Medulla oblongata (tissue), 1 donor: Measurements from ENCODE around the gene GABRP.
"Not testable (repeated sequence)": the region's sequence is repeated elsewhere in the genome, so short reads cannot be mapped to it uniquely, and the experiment has no call there.

Source experiments
- DNase-seq: peaks from one replicate; pipeline ENCODE4 v3.0.0-alpha.2; 2015; ENCODE audit errors: extremely low spot score

The GABRP gene

DNA sequence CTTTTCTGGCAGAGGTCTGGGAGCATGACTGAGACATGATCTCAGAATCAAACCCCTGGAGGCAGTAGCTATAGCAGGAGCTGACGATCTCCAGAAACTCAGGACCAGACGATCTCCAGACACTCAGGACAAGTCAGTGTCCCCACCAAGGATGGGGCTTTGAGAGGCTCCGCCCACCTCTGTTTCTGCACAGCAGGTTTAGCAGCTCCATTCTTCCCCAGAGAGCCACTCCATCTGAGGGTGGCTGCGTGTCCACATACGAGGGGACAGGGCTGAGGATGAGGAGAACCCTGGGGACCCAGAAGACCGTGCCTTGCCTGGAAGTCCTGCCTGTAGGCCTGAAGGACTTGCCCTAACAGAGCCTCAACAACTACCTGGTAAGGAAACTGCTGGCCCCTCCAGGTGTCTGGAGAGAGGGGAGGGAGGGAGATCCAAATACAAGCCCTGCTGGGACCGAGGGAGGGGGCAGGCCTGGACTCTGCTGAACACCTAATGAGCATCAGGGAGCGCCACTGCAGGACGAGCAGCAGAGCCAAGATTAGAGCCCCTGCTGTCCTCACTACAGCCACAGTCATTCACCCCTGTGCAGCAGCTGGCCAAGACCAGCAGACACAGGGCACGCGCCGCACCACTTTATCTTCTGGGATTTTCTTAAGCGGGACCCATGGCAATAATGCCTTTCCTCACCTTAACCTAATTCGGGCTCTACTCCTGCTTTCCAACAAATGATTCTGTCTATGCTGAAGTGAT is at the start of gene GABRP:
GABRP (plus strand) TSS at position 228 of the 750 bp plus-strand sequence. CDS start 4,891 bp downstream, outside the sequence.
- no peak for DNase-seq

DNA sequence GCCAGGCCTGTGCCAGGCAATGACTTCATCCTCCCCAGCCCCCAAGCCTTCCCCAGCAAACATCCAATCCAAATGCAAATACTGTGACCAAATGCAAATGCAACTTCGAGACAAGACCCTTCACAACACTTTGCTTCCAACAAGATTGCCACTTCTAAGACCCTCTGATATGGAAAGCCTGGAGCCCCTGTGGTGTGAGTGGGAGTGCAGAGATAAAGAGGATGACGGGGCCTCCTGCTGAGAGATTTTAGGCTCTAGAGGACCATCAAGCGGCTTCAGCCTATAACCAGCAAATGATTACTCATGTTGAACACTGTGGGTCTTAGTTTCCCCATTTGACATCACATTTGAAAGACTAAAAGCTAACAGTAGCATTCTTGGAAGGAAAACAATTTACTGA is 46.6 kb upstream of the GABRP start:
- no peak for DNase-seq

DNA sequence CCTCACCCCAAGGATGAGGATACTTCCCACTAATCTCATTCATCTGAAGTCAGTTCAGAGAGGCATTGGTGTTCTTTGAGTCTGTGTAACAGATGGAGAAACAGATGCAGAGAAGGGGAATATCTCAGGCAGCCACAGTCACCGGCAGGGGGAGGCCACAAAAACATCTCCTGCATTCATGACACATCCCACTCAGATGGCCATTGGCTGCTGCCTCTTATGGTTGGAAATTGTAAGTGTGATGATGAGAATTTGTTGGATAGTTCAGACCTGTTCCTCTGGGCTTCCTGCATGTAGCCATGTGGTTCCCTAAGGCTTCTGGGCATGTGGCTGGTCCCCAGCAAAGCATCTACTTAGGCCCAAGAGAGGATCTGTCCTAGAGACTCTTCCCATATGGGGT is 45.9 kb upstream of the GABRP start:
- no peak for DNase-seq

GRCh38 chr5:170738840-170739239 is 44.7 kb upstream of the GABRP start:
- DNase-seq: no peak

- DNase-seq: no peak
These were observed 44.1 kb upstream of the GABRP start for GRCh38 chr5:170739446-170739845.

- DNase-seq: no peak
These were observed 42.8 kb upstream of the GABRP start for GRCh38 chr5:170740551-170741205.

- no peak for DNase-seq
These were observed 41.7 kb upstream of the GABRP start for GRCh38 chr5:170741801-170742200.

DNA sequence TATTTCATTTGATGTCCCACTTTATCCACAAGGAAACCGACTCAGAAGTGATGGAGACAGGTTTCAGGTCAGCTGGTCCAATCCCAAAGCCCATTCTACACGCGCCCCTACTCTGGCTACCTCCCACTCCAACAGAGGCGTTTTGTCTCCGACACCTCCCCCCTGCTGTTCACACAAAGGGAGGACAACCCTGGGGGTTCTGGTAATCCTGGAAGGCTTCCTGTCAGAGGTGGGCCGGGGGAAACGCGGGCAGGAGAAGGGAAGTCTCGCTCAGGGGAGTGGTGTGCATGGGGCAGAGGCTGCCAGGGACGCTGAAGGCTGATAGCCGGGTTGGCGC is 39.7 kb upstream of the GABRP start:
- DNase-seq: no peak

DNA sequence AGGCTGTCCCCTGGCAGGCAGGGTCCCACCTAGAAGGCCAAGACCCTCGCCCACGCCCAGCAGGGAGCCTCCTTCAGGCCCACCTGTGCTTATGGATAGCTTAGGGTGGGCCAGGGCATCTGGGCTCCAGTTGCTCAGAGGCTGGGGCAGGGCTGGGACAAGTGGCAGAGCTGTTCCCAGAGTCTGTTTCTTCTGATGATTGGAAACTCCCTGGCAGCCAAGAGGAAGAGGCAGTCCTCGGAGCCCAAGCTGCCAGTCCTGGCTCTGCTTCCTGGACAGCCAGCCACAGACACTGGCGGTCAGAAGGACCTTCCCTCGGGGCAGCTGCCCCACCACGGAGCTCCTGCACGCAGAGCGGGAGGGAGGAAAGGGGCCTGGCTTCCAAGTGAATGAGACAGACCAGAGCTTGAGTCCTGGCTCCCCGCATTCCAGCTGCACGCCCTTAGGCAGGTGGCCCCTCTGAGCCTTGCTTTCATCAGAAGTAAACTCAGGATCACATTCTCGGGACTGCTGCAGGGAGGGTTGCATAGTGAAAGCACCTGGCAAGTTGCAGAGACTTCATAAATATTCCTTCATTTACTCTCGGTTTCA is 37.9 kb upstream of the GABRP start:
- peak; percentile 13 for DNase-seq

GRCh38 chr5:170746075-170746960 is 37.2 kb upstream of the GABRP start:
- DNase-seq: no peak

GRCh38 chr5:170746961-170747340 is 36.6 kb upstream of the GABRP start:
- no peak for DNase-seq

- no peak for DNase-seq
These were observed 36.2 kb upstream of the GABRP start for GRCh38 chr5:170747357-170747756.

DNA sequence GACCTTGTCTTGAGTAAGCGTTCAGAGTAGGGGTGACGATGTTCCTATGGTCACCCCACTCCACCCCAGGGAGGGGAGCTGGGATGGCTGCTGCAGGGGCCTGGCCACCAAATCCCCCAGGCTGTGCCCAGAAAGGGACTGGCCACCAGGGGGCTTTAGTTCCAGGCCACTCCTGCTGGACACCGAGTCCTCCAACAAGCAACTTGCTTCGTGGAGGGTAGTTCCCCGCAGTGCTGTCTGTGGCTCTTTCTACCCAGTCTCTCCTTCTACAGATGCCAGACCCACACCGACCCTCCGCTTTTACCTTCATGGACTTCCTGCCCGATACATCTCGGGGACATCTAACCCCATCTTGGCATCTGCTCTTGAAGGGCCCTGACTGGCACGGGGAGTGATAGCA is 35.7 kb upstream of the GABRP start:
- DNase-seq: no peak

DNA sequence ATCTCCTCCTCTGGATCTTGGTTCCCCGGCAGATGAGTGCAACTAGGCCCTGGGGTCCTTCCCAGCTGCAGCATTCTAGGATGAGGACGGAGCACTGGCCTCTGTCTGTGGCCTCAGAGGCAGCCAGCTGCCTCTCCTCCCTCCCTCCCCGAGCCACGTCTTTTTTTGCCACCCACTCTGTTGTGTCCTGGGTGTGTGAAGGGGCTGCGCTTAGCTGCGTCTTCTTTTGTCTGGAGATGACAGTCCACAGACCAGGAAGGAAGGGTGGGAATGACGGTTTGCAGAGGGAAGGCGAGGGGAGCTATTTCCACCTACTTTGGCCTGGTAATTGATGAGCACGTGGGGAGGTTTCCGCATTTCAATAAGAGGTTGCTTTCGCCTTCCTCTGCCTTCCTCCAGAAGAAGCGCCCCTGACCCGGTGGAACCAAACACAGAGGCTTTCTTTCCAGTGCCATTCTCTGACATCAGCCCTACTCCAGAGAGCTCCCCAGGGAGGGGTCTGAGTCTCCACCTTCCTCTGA is 34.5 kb upstream of the GABRP start:
- no peak for DNase-seq

- DNase-seq: no peak
These were observed 33.6 kb upstream of the GABRP start for GRCh38 chr5:170749911-170750431.

GRCh38 chr5:170750791-170751190 is 32.7 kb upstream of the GABRP start:
- DNase-seq: no peak

GRCh38 chr5:170751631-170752030 is 31.9 kb upstream of the GABRP start:
- no peak for DNase-seq

DNA sequence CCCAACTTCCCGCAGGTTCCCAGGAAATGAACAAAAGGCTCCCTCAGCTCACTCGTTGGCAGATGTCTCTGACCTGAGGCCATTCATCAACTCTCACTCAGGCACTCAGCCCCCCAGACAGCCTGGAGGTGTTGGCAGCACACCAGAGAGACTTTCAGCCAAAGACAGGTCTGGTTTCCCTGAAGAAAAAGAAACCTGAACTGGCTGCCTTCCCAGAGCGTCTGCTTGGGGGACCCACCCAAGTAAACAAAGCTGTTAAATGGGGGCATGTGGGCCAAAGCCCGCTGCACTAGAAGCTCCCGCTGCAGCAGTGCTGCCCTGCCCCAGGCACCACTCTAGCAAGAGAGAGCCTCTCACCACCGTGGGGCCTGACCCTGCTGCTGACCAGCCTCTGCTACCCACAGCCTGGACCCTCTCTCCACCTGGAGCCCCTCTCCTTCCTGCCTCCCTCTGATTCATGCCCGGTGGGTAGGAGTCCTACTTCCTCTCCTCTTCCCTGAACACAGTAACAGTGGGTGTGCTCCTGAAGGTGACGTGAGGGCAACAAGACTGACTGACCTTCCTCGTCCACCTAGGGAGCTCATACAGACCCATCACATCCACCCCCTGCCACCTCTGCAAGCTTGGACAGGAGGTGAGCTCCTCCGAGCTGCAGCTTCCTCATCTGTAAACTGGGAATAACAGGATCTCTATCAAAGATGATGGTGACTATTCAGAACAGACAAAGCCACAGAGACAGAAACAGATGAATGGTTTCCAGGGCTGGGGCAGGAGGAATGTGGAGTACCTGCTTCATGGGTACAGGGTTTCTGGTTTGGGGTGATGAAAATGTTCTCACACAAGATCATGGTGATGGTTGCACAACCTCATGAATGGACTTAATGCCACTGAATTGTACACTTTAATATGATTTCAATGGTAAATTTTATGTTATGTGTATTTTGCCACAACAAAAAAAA is 31.0 kb upstream of the GABRP start:
- no peak for DNase-seq

- DNase-seq: no peak
These were observed 30.2 kb upstream of the GABRP start for GRCh38 chr5:170753311-170753710.

DNA sequence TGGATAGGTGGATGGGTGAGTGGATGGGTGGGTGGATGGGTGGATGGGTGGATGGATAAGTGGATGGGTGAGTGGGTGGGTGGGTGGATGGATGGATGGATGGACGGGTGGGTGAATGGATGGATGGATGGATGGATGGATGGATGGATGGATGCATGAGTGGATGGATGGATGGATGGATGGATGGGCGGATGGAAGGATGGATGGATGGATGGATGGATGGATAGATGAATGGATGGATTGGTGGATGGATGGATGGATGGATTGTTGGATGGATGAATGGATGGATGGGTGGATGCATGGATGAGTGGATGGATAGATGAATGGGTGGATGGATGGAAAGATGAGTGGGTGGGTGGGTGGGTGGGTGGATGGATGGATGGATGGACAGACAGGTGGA is 29.0 kb upstream of the GABRP start:
- not testable (repeated sequence) for DNase-seq
